Measurements from ENCODE around the gene SPECC1L. TPM values are rescaled to one million over a fixed set of nuclear protein-coding genes. Genes with fewer than 3 reads are reported as not detected.
A peak's percentile ranks its signal among the peaks of the same experiment; 100 is the strongest.
"Not testable (repeated sequence)": the region's sequence is repeated elsewhere in the genome, so short reads cannot be mapped to it uniquely, and the experiment has no call there.

The SPECC1L gene
- total RNA-seq, 2 donors from 2014 or later: 33.6 to 39.1 TPM

DNA sequence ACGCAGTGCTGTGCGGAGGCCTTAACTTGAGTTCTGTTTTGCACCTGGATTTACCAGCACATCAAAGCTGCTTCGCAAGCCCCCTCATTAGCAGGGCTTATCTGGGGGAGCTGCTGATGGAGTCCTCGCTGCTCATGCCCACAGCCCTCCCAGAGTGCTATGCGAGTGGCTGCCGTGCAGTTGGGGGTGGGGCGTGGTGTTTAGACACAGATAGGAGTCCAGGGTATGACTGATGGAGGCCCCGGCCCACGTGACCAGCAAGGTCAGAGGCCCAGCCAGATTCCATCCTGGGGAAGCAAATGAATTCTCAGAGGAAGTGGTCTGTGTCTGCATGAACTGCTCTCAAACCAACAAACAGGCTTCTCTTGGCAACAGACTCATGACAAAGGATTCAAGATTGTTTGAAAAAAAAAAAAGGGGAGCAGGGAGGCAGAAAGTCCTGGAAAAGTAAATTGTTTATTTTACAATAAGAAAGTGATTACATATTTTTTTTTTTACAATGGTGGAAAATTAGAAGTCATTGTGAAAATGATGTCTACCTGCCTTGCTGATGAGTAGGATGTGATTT lies 6.2 kb upstream of the SPECC1L start:
- not testable (repeated sequence) for H3K4me3 ChIP-seq; H3K4me1 ChIP-seq; H3K36me3 ChIP-seq; H3K9me3 ChIP-seq; H3K27ac ChIP-seq; DNase-seq (ENCODE audit: low spot score); H3K27me3 ChIP-seq

DNA sequence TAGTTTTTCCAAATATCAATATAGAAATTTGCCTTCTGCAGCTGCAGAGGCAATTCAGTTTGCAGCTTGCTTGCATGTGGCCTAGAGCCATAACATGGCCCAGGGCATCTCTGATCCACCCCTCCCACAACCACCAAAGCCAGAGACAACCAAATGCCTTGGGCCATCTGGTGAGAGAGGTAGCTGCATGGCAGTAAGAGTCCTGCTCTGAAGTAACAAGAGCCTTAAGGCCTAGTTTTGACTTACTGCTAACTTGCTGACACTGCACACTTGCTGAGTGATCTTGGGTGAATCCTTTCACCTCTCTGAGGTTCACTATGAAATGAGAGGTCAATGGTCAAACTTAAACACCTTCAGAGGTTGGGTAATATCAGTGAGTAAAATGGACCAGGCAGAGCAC lies 4.9 kb upstream of the SPECC1L start:
- DNase-seq (ENCODE audit: low spot score): no peak
- H3K4me3 ChIP-seq: no peak overlapping the region
- no peak overlapping the region for H3K27ac ChIP-seq
- TF ChIP-seq, protein P1, sequence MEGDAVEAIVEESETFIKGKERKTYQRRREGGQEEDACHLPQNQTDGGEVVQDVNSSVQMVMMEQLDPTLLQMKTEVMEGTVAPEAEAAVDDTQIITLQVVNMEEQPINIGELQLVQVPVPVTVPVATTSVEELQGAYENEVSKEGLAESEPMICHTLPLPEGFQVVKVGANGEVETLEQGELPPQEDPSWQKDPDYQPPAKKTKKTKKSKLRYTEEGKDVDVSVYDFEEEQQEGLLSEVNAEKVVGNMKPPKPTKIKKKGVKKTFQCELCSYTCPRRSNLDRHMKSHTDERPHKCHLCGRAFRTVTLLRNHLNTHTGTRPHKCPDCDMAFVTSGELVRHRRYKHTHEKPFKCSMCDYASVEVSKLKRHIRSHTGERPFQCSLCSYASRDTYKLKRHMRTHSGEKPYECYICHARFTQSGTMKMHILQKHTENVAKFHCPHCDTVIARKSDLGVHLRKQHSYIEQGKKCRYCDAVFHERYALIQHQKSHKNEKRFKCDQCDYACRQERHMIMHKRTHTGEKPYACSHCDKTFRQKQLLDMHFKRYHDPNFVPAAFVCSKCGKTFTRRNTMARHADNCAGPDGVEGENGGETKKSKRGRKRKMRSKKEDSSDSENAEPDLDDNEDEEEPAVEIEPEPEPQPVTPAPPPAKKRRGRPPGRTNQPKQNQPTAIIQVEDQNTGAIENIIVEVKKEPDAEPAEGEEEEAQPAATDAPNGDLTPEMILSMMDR (IDR thresholded peaks at IDR 0.05): no peak
- H3K27me3 ChIP-seq: no peaks in the 10 kb centered on the region
- H3K9me3 ChIP-seq: no peaks in the 10 kb centered on the region
- H3K36me3 ChIP-seq: no peaks in the 10 kb centered on the region
- no peaks in the 10 kb centered on the region for H3K4me1 ChIP-seq

DNA sequence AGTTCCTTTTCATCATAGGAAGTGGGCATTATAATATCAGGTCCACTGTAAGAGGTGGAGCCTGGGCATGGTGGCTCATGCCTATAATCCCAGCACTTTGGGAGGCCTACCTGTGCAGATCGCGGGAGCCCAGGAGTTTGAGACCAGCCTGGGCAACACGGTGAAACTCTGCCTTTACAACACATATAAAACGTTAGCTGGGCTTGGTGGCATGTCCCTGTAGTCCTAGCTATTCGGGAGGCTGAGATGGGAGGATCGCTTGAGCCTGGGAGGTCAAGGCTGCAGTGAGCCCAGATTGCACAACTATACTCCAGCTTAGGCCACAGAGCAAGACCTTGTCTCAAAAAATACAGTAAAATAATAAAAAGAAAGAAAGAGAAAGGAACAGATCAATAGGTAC lies 4.1 kb upstream of the SPECC1L start:
- not testable (repeated sequence) for H3K36me3 ChIP-seq, H3K4me1 ChIP-seq, H3K27me3 ChIP-seq, H3K27ac ChIP-seq, H3K4me3 ChIP-seq, H3K9me3 ChIP-seq
- peak; percentile 32 for DNase-seq (ENCODE audit: low spot score)

DNA sequence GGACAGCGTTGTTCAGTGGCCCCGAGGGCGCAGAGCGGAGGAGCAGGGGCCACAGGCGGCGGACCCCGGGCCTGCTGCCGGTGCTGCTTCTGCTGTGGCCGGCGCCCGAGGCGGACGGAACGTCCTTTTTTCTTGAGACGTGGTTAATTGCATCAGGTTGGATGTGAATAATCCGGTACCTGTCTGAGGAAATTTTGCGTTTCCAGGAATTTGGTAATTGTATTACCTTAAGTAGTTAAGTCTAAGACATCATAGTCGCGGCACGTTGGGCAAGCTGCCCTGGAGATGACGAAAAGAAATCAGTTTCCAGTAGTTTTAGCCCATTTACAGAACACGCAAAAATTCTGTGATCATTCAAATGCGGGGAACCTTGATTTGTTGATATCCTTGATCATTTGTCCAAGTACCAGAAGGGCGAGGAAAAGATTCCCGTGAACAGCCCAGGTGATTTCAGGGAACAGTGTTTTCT lies 789 bp downstream of the SPECC1L start:
- TF ChIP-seq, protein P1 (IDR thresholded peaks at IDR 0.05): no peak
- Histone ChIP-seq H3K36me3 (no peaks in the 10 kb centered on the region), H3K27me3 (no peaks in the 10 kb centered on the region), H3K9me3 (no peaks in the 10 kb centered on the region), H3K4me1 (peaks cover 0 to 29% of the 10 kb centered on the region in 2 donors), H3K4me3 (peak overlapping the region; percentile 84 to 86), H3K27ac (peak overlapping the region; percentile 93 to 99)
- no peak for DNase-seq (ENCODE audit: low spot score)

DNA sequence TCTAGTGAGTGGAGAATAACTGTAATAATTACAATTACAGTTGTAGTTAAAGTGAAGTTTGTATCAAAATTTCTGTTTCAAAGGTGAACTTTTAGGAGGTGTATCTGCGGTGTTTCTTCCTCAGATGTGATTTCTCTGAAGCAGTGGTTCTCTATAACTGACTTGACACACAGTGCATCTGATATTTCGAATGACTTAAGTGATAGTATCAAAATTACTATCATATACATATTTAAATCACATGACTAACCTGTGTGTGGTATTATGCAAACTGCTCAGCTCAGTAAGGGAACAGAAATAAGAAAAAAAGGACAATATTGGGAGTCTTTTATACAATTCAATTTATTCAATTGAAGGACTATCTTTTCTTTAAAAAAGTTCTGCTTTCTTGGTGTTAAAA lies 2.4 kb downstream of the SPECC1L start:
- Histone ChIP-seq H3K27ac (peak overlapping the region in 1 of 2 donors; percentile 55), H3K4me1 (peaks cover 0 to 29% of the 10 kb centered on the region in 2 donors)
- not testable (repeated sequence) for H3K4me3 ChIP-seq; H3K27me3 ChIP-seq; H3K36me3 ChIP-seq; DNase-seq (ENCODE audit: low spot score); H3K9me3 ChIP-seq

DNA sequence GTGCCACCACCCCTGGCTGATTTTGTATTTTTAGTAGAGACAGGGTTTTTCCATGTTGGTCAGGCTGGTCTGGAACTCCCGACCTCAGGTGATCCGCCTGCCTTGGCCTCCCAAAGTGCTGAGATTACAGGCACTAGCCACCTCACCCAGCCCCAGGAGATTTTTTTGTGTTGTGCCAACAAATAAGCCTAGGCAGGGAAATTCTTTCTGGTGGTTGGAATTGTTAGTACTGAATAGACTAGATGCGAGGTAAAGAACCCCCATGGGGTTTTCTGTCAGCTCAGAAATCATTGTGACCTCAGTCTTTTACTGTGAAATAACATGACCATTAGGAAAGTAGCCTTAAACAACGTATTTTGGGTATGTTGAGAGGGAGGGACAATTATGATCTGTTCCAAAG lies 3.3 kb downstream of the SPECC1L start:
- H3K27ac ChIP-seq: peak overlapping the region; percentile 55 to 70
- not testable (repeated sequence) for DNase-seq (ENCODE audit: low spot score); H3K4me3 ChIP-seq; H3K36me3 ChIP-seq; H3K9me3 ChIP-seq; H3K27me3 ChIP-seq
- peaks cover 0 to 34% of the 10 kb centered on the region in 2 donors for H3K4me1 ChIP-seq

DNA sequence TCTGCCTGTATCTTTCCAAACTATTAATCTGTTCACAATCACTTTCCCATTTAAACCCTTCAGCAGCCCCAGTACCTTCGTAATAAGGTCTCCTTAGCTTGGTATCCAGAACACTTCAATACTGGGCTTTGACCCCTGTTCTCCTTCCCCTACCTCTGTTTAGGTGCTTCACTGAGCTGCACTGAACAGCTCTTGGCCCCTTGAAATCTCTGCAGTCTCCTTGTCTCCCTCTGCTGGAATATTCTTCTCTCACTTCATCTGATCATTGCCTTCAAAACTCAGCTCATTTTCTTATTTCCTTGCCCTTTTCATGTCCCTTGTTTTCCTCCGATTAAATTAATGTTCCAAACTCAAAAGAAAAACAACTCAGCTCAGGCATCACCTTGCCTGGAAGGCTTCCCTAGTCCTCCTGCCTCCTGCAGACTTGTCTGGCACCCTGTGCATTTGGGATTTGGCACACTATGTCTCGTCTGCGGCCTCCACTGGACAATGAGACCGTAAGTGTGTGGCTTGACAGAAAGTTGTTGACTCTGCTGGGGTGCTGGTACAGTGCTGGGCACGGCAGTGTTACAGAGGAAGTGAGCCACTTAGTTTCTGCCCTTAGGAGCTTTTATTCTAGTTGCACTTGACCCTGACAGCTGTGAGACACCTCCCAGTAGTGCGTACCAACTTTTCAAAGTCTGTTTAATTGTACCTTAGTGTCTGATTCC lies 4.2 kb downstream of the SPECC1L start:
- H3K4me3 ChIP-seq; H3K27me3 ChIP-seq; H3K9me3 ChIP-seq; DNase-seq (ENCODE audit: low spot score); H3K36me3 ChIP-seq: not testable (repeated sequence)
- TF ChIP-seq, protein P1 (IDR thresholded peaks at IDR 0.05): peak in 1 of 2 donors; percentile 31
- Histone ChIP-seq H3K27ac (peak overlapping the region; percentile 55 to 70), H3K4me1 (peaks cover 0 to 34% of the 10 kb centered on the region in 2 donors)

DNA sequence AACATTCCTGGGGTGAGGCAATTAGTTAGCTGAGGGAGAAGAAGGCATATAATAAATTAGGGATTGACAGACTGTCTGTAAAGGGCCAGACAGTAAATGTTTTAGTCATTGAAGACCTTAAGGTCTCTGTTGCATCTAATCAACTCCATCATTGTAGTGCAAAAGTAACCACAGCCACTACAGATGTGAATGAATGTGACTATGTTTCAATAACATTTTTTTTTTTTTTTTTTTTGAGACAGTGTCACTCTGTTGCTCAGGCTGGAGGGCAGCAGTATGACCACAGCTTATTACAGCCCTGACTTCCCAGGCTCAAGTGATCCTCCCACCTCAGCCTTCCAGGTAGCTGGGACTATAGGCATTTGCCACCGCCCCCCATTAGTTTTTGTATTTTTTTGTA lies 9.7 kb downstream of the SPECC1L start:
- peaks cover 0 to 15% of the 10 kb centered on the region in 2 donors for H3K4me1 ChIP-seq
- not testable (repeated sequence) for DNase-seq (ENCODE audit: low spot score); H3K36me3 ChIP-seq; H3K27ac ChIP-seq; H3K9me3 ChIP-seq; H3K27me3 ChIP-seq; H3K4me3 ChIP-seq

Data from right atrium auricular region (tissue), 2 donors.